KOPT-K1 (cell line): ENCODE data around the gene HOXC6.
"Not testable (repeated sequence)": the region's sequence is repeated elsewhere in the genome, so short reads cannot be mapped to it uniquely, and the experiment has no call there.

ENCODE experiments used
- H3K27ac ChIP-seq: fragments of 200-600 bp; sonication (generic); 2 replicates; pipeline ENCODE4 v1.5.1; 2016; ENCODE audit warnings: antibody characterized with exemption, mild to moderate bottlenecking, low read depth, low read length; ENCODE audit not compliant: poor library complexity, severe bottlenecking
- H3K36me3 ChIP-seq: fragments of 200-600 bp; sonication (generic); 2 replicates; pipeline ENCODE4 v1.5.1; 2017; ENCODE audit warnings: antibody characterized with exemption, mild to moderate bottlenecking, low read length, moderate library complexity; ENCODE audit not compliant: insufficient read depth
- H3K9me3 ChIP-seq: fragments of 200-600 bp; sonication (generic); 2 replicates; pipeline ENCODE4 v1.5.1; 2017; ENCODE audit warnings: antibody characterized with exemption, low read length, mild to moderate bottlenecking; ENCODE audit not compliant: insufficient read depth, poor library complexity, severe bottlenecking

Gene HOXC6

GRCh38 chr12:54034785-54035310 is 6.6 kb downstream of the HOXC6 start:
- no peak overlapping the region for H3K27ac ChIP-seq
- no peaks in the 10 kb centered on the region for H3K36me3 ChIP-seq
- H3K9me3 ChIP-seq: no peaks in the 10 kb centered on the region

GRCh38 chr12:54035568-54036264 is 7.5 kb downstream of the HOXC6 start:
- Histone ChIP-seq H3K9me3 (no peaks in the 10 kb centered on the region), H3K36me3 (no peaks in the 10 kb centered on the region), H3K27ac (no peak overlapping the region)

GRCh38 chr12:54036620-54037359 is 8.6 kb downstream of the HOXC6 start:
- no peak overlapping the region for H3K27ac ChIP-seq
- no peaks in the 10 kb centered on the region for H3K36me3 ChIP-seq
- no peaks in the 10 kb centered on the region for H3K9me3 ChIP-seq

DNA sequence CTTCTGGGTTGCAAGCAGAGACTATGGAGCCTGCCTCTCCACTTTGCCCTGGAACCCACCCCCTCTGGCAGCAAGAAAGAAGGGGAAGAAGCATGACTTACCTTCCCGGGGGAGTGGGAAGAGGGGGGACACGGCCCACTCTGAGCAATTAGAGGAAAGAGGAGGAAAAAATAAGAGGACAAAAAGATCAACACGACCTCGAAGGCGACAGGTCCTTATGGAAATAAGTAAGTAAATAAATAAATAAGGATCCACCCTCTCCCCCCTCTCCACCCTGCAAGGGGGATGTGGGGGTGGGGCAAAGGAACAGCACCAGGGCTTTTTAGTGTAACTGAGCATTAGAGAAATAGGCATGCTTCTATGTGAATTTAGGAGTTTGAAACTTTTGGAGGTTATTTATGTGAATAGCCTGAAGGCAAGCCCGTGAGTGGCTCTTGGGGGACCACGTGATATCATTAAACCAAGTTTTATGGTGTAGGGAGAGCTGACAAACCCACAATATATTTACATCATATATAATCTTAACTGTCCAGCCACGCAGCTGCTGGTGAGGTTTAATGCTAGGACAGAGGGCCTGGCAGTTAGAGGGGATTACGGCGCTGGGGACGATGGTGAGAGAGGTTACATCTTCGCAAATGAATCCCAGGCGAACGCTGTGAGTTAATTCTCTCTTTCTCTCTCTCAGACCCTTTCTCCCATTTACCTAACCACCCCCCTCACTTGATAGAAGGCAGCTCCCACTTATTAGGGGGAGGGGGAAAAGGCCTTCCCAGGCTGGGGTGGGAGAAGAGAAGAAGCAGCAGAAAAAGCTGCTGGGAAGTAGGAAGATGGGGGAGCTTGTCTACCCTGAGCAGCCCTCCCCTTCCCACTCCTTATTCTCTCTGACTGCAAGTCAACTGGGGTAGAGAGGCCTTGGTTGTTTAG is 9.4 kb downstream of the HOXC6 start:
- Histone ChIP-seq H3K36me3 (no peaks in the 10 kb centered on the region), H3K27ac (no peak overlapping the region), H3K9me3 (no peaks in the 10 kb centered on the region)

DNA sequence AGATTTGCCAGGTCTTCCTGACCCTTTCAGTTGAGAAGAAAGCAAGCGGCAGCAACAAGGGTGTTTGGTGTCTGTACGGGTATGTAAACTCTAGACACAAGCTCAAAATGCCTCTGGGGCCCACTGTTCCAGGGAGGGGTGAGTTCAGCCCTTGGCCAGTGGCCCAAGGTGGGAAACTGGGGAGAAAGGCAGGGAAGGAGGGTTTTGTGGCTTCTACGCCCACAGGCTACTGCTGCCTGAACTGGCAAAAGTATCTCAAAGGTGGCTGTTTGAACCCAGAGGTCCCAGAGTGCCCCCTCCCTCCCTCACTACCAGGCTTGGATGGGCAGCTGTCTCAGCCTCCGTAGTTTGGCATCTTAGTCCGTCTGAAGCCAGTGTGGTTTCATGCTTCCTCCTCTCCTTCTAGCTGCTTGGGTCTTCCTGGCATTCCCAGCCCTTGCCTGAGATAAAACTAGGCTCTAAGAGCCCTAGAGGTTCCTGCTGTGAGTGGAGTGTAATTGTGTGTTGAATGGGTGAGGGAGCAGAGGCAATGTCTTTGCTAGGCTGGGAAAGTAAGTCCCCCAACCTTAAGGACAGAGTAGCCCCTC is 10.1 kb downstream of the HOXC6 start:
- H3K36me3 ChIP-seq: no peaks in the 10 kb centered on the region
- no peak overlapping the region for H3K27ac ChIP-seq
- no peaks in the 10 kb centered on the region for H3K9me3 ChIP-seq

DNA sequence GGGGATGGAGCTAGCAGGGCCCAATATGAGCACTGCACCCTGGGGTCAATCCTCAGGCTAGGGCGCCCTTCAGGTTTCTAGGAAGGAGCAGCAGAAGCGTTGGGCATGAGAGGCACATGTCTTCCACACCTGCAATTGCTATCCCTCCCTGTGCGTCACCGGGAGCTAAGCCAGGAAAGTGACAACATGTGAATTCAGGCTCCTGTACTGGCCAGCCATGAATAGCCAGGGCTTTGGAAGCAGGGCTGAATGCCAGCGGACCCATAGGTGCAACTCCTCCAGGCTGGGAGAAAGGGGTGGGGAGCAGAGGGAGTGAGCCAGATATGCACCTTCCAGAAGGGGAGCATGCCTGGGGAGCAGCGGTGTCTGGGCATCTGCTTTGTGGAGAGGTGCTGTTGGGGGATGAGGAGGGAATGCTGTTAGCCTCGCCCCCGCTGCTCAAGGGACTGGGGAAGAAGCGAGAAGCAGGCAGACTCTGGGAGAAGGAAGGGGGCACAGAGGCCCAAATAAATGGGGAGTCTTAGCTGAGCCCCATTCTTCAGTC is 10.7 kb downstream of the HOXC6 start:
- H3K9me3 ChIP-seq: no peaks in the 10 kb centered on the region
- H3K36me3 ChIP-seq: no peaks in the 10 kb centered on the region
- no peak overlapping the region for H3K27ac ChIP-seq

DNA sequence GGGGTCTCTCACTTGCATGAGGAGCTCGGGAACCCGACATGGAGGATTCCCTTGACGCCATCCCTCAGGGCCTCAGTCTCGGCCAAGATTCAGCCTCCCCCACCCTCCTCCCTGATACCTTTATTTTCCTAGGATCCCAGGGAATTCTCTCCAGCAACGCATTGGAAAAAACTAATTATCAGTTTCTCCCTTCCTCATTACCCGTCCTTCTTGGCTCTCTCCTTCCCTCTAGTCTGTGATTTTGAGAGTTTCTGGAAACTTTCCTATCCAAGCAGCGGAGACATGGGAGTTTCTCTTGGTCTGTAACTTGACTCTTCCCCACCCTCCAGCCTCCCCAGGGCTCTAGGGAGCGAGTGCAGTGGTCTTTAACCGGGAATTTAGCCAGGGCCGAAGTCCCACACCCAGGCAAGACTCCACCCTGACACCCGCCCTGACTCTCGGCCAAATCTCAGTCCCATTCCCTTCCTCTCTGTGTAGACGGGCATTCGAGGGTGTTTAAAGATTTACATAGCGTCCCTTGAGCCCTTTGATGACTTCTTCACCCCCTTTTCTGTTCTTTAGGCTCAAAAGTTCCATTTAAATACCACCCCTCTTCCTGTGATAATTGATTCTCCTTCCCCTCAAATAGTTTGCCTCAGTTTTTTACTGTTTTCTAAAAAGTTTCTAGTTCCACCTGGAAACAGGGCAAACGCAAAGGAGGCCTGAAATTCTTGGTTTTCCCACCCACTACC is 11.3 kb downstream of the HOXC6 start:
- no peaks in the 10 kb centered on the region for H3K36me3 ChIP-seq
- no peak overlapping the region for H3K27ac ChIP-seq

DNA sequence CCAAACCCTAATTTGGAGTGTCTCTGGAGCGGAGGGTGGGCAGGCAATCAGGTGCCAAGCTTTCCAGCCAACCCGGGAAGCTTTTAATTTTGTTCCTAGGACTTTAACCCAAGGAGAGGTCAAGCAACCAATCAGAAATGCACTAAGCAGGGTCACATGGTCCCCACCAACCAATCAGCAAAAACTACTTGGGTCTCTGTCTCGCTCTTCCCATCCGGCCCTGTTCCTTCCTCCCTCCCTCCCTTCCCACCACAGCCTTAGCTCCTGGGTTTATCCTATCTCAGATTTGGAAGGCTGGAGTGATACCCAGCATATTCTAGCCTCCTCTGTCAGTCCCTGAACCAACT is 11.9 kb downstream of the HOXC6 start:
- Histone ChIP-seq H3K27ac (no peak overlapping the region), H3K9me3 (no peaks in the 10 kb centered on the region), H3K36me3 (no peaks in the 10 kb centered on the region)

More for the DNA sequence above, 11.3 kb downstream of the HOXC6 start:
- H3K9me3 ChIP-seq: no peaks in the 10 kb centered on the region

DNA sequence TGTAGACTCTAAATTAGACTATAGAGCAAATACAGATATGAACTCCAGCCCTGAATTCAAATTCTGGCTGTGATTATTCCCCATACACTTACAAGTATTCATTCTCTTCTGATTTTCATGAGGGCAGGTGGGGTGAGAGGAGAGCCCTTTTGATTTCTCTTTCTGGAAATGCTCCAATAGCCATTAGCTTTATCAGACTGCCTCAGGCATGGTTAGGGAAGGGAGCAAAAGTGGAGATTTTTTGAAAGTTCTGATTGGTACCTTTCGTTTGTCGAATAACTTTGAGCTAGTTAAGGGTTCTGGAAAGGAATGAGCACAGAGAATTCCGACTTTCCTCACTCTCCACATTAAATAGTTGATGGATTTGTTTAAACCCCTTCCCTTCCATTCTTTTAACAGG is 12.4 kb downstream of the HOXC6 start:
- Histone ChIP-seq H3K36me3 (no peaks in the 10 kb centered on the region), H3K9me3 (no peaks in the 10 kb centered on the region)

DNA sequence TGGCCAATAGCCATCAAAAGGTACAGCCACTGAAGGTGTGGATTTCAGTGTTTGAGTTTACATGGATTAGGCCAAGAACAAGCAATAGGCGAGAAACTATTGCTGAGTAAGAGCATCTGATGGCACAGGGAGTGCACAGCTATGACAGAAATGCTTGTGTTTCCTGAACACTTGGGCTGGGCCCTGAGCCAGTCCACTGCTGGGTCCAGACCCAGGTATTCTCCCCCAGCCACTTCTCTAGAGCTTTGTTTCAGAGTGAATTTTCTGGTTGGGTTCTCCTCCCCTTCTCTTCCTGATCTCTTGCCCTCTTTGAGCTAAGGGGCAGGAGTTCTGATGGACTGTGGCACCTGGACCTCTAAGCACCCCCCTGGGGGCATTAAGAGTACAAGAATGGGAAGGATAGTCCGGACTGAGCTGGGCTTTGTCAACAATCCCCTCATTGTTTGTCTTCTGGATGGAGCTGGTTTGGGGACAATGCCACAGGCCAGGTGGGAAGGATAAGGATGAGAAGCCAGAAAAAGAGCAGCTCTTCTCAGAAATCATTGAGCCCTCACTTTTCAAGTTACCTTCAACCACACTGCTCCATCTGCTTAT is 13.0 kb downstream of the HOXC6 start:
- no peak overlapping the region for H3K27ac ChIP-seq
- no peaks in the 10 kb centered on the region for H3K9me3 ChIP-seq
- no peaks in the 10 kb centered on the region for H3K36me3 ChIP-seq

More for the DNA sequence above, 12.4 kb downstream of the HOXC6 start:
- H3K27ac ChIP-seq: no peak overlapping the region

- not testable (repeated sequence) for H3K9me3 ChIP-seq, H3K36me3 ChIP-seq, H3K27ac ChIP-seq
Measured at GRCh38 chr12:54042033-54042432, 13.8 kb downstream of the HOXC6 start.

- no peak overlapping the region for H3K27ac ChIP-seq
- no peaks in the 10 kb centered on the region for H3K36me3 ChIP-seq
- no peaks in the 10 kb centered on the region for H3K9me3 ChIP-seq
Measured at GRCh38 chr12:54042970-54043853, 15.0 kb downstream of the HOXC6 start.
